Nephron (organoid): Measurements from ENCODE around the gene CERS1.

Source experiments
- H3K27ac Mint-ChIP-seq, 3 experiments: 2 replicates each; pipeline ENCODE4 v1.8.0; 2020; ENCODE audit warnings: mixed read lengths in 3 of 3, mild to moderate bottlenecking in 2 of 3, moderate library complexity in 1 of 3
- H3K27me3 Mint-ChIP-seq: 2 replicates; pipeline ENCODE4 v1.8.0; 2021; ENCODE audit warnings: low read depth, mild to moderate bottlenecking, moderate library complexity, mixed read lengths
- H3K36me3 Mint-ChIP-seq: 2 replicates; pipeline ENCODE4 v1.8.0; 2020; ENCODE audit warnings: low read depth, mixed read lengths
- H3K4me1 Mint-ChIP-seq: 2 replicates; pipeline ENCODE4 v1.8.0; 2020; ENCODE audit warnings: mixed read lengths
- H3K4me3 Mint-ChIP-seq, 3 experiments: 2 replicates each; pipeline ENCODE4 v1.8.0; 2020; ENCODE audit warnings: mild to moderate bottlenecking in 3 of 3, mixed read lengths in 3 of 3, moderate library complexity in 2 of 3
- H3K9me3 Mint-ChIP-seq: 2 replicates; pipeline ENCODE4 v1.8.0; 2020; ENCODE audit warnings: mixed read lengths
- CTCF ChIP-seq, 3 experiments: fragments of 200-600 bp; sonication (generic); IDR thresholded peaks; one replicate each; pipeline ENCODE4 v1.5.0; 2021; ENCODE audit warnings: antibody characterized with exemption in 3 of 3; ENCODE audit not compliant: unreplicated experiment in 3 of 3

Gene CERS1

GRCh38 chr19:18831524-18832305 is 64.2 kb downstream of the CERS1 start, which contains the start of gene UPF1:
Gene UPF1 (plus strand): TSS chr19:18831959. CDS start chr19:18832210, 251 bp downstream.
- H3K9me3 Mint-ChIP-seq = peaks cover 6% of the 10 kb centered on the region
- peaks cover 5% of the 10 kb centered on the region for H3K27me3 Mint-ChIP-seq
- H3K4me1 Mint-ChIP-seq = peaks cover 30% of the 10 kb centered on the region
- peak within 1 kb of the TSS; percentile 98 to 99 (median 99) for H3K4me3 Mint-ChIP-seq
- peaks cover 28% of the 10 kb centered on the region for H3K36me3 Mint-ChIP-seq
- H3K27ac Mint-ChIP-seq = peak within 1 kb of the TSS; percentile 18 to 91 (median 86)
- TF ChIP-seq CTCF (IDR thresholded peaks at IDR 0.05; ENCODE audit: unreplicated experiment in 3 of 3) = no peak

- peaks cover 19% of the 10 kb centered on the region for H3K36me3 Mint-ChIP-seq
- no peak overlapping the region for H3K27ac Mint-ChIP-seq
- peaks cover 5% of the 10 kb centered on the region for H3K27me3 Mint-ChIP-seq
- peak overlapping the region; percentile 65 to 77 (median 74) for H3K4me3 Mint-ChIP-seq
- H3K9me3 Mint-ChIP-seq = peaks cover 9% of the 10 kb centered on the region
- peaks cover 25% of the 10 kb centered on the region for H3K4me1 Mint-ChIP-seq
- no peak for TF ChIP-seq CTCF (IDR thresholded peaks at IDR 0.05; ENCODE audit: unreplicated experiment in 3 of 3)
Observed at GRCh38 chr19:18830488-18830887, 65.5 kb downstream of the CERS1 start.

- H3K4me3 Mint-ChIP-seq = no peak overlapping the region
- peaks cover 6% of the 10 kb centered on the region for H3K36me3 Mint-ChIP-seq
- no peak overlapping the region for H3K27ac Mint-ChIP-seq
- peaks cover 9% of the 10 kb centered on the region for H3K9me3 Mint-ChIP-seq
- peaks cover 8% of the 10 kb centered on the region for H3K27me3 Mint-ChIP-seq
- no peak for TF ChIP-seq CTCF (IDR thresholded peaks at IDR 0.05; ENCODE audit: unreplicated experiment in 3 of 3)
- peaks cover 10% of the 10 kb centered on the region for H3K4me1 Mint-ChIP-seq
Observed at GRCh38 chr19:18828786-18829185, 67.2 kb downstream of the CERS1 start.
